Measurements from ENCODE around the gene IRF8.

GRCh38 chr16:85856079-85856478, 42.9 kb upstream of the IRF8 start:
- TF ChIP-seq CTCF (IDR thresholded peaks at IDR 0.05; ENCODE audit: low read depth, low read length), result no peak
- no peak for TF ChIP-seq EZH2phosphoT487 (IDR thresholded peaks at IDR 0.05; ENCODE audit: low read depth)

Data from OCI-LY3 (cell line).